Measurements from ENCODE around the gene NKAIN2.

The NKAIN2 gene

GRCh38 chr6:123810214-123810613 lies 6.5 kb downstream of the NKAIN2 start:
- no peak for DNase-seq

GRCh38 chr6:123810948-123811347 lies 7.3 kb downstream of the NKAIN2 start:
- no peak for DNase-seq

DNA sequence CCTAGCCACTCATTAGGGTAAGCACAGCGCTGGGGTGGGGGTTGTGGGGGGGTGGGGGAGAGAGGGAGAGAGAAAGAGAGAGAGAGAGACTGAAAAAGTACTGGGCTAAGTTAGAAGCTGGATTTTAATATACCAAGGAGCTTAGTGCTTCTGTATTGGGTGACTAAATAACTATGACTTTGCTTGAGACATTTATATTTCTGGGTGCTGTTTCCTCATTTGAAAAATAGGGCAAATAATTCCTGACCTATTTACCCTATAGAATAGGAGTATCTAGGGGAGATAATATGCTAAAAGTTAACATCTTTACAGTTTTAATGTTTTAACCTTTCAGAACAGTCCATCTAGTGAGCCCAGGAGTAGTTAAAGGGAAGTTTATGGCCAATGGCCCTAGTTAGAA lies 7.7 kb downstream of the NKAIN2 start:
- no peak for DNase-seq

GRCh38 chr6:123812621-123813020 lies 9.0 kb downstream of the NKAIN2 start:
- no peak for DNase-seq

- DNase-seq, result no peak
Measured at GRCh38 chr6:123821112-123821511, 17.4 kb downstream of the NKAIN2 start.

DNA sequence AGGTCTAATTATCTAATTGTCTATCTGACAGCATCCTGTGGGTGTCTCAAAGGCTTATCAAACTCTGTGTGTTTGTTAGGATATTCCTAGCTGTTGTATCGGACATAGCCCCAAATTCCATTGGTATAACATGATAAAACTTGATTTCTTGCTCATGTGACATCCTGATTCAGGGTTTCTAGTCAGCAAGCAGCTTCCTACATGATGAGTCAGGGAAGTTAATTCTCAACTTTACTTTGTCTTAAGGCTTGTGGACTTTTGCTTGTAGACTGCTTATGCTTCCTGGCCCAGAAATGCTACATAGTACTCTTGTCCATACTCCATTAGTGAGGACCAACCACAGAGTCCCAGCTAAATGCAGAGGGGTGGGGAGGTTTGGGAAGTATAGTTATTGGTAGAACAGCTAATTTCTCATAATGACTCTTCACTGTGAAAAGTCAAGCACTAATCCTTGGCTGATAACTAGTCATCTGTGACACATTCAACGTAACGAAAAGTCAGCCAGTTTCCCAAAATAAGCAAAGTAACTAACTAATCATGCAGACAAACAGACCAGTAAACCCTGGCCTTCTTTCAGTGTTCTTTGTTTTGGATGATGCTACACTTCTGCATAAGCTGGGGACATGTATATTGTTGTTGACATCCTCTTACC lies 25.8 kb downstream of the NKAIN2 start:
- DNase-seq, result peak; percentile 71

DNA sequence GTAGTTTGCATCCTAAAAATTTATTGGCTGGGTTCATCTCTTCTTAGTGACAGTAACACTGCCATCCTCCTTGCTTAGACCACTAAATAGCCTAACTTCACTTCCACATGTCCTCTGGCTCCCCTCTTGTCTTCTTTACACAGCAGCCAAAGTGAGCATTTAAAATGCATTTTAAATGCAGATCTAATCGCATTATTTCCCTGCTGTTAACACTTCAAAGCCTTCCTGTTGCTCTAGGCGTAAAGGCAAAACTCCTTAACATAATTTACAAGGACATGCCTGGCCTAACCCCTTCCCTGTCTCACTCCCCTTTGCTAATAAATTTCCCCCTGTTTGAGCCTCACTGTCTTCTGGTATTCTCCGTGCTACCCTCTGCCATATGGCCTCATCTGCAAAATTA lies 26.5 kb downstream of the NKAIN2 start:
- no peak for DNase-seq

DNA sequence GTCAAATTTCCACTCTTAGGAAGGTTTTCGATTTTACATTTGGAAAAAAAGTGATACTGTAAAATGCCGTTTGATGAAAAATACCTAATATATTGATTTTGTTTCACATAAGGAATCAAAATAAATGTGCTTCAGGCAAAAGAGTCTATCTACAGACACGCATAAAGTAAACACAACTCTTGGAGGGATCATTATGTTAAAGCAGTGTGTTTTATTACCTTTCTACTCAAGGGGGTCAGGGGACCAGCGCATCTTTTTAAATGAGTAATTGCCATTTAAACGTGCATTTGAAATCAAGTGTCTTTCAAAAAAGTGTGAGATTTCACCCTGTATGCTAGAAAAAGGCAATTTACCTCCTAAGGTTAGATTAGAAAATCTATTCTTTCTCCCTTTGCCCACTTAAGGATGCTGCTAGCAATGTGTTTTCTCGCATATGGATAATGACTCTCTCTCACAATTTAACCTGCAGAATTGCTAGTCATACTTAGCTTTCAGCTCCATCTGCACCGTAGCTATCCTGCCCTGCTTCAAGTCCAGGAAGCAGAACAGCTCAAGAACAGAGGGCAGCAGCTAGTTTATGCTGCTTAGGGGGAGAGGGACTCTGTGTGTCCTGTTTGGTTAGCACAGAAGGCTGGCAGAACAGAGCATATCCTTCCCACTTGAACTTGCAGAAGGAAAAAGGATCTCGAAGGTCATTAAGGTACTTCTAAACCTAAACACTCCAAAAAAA lies 35.0 kb downstream of the NKAIN2 start:
- no peak for DNase-seq

DNA sequence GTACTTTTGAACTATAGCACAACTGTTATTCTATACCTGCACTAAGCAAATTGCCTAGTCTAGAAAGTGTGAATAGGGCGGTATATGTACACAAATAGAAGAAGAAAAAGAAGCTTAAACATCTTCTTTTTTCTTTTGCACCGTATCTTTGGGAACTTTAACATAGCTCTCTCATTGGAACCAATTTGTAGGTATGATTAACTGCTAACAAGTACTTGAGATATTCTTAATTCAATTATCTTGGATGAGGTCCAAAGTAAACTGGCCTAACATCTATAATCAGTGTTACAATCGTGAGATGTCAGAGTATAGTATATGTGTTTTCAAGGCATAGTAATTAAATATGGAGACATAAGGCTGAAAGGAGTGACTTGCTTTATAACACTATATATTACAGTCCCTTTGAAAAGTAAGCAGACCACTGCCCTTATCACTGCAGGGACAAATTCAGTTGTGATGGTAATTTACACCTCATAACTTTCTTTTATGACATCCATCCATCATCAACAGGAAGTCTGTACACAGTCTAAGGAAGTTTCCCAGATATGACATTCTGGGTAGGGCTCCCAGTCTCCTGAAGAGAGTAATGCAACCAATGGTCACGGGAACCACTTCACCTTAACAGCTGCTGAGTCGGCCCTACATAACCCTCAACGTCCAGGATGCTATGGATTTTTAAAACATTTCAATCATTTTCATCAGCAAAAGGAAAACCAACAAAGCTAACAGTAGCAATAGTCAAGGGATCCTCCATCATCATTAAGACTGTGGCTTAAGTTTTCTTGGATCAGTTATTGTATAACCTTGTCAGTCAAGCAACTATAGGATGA lies 37.6 kb downstream of the NKAIN2 start:
- no peak for DNase-seq

DNA sequence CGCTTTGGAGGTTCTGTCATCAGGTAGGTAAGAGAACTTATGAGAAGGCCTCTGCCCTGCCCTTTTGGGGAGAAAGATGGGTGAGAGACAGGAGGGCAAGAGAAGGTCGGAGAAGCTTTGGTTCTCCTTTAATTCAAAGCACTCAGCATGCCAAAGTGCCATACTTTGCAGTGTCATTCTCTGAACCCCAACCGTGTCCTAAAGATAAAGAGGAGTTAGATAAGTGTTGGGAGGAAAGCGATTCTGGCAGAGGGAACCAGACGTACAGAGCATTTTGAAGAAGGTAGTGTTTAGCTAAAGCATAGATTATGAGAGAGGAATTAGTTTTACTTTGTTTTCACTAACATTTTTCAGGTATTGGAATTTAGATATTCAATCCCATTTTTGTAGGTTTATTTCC lies 40.3 kb downstream of the NKAIN2 start:
- DNase-seq, result no peak

GRCh38 chr6:123848347-123848746 lies 44.7 kb downstream of the NKAIN2 start:
- DNase-seq, result no peak

GRCh38 chr6:123849406-123849805 lies 45.7 kb downstream of the NKAIN2 start:
- DNase-seq, result no peak

- no peak for DNase-seq
Measured at GRCh38 chr6:123850555-123850954, 46.9 kb downstream of the NKAIN2 start.

GRCh38 chr6:123854201-123854600 lies 50.5 kb downstream of the NKAIN2 start:
- DNase-seq, result no peak

DNA sequence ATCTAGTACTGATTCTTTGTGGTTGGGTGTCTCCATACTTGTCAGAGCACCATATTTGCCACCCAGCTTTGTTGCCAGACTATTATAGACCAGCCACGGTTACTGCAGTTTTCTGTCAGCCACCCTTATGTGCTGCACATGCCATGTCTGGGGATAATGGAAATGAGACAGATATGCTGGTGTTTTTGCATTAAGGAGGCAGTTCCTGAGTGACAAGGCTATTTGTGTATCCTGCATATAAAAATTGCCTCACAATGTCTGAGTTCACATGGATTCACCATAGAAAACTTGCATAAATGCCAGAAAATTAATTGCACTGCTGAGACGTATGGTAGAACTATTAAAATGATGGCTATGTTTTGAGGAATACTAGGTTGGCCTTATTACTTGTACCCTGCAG lies 51.8 kb downstream of the NKAIN2 start:
- DNase-seq, result no peak

DNA sequence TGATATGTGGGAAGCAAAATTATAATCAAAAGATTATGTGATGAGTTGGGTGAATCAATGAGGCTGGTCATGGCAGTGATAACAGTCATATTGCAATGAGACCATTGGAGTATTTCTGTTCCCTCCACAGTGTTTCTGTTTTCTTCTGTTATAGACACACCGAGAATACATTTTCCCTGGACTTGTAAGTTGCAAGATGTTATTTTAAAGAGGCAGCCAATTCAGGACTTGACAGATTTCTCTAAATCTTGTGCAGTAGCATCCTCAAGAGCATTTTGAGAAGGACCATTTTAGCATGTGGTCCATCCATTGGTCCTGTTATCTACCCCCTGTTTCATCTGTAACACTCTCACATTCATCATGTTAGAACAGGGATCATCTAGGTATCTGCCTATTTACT lies 55.6 kb downstream of the NKAIN2 start:
- DNase-seq, result no peak

GRCh38 chr6:123869334-123869733 lies 65.7 kb downstream of the NKAIN2 start:
- DNase-seq, result no peak

DNA sequence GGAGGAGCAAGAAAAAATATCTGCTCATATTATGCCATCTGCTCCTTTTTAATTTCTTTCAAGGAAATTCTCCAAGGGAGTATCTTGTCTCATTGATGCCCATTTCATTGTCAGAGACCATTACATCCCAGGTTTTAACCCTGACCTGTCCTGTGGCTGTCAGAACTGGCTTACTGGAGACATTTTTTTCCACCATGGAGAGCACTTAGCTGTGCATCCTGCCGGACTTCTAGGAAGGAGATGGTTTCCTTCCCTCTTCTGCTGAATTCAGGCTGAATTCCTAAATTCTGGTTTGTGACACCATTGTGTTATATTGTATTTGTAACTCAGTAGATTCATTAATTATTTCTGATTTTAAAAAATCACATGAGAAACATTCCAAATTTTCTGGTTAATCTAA lies 70.3 kb downstream of the NKAIN2 start:
- no peak for DNase-seq

- DNase-seq, result no peak
Measured at GRCh38 chr6:123875784-123876183, 72.1 kb downstream of the NKAIN2 start.

- no peak for DNase-seq
Measured at GRCh38 chr6:123879749-123880148, 76.1 kb downstream of the NKAIN2 start.

DNA sequence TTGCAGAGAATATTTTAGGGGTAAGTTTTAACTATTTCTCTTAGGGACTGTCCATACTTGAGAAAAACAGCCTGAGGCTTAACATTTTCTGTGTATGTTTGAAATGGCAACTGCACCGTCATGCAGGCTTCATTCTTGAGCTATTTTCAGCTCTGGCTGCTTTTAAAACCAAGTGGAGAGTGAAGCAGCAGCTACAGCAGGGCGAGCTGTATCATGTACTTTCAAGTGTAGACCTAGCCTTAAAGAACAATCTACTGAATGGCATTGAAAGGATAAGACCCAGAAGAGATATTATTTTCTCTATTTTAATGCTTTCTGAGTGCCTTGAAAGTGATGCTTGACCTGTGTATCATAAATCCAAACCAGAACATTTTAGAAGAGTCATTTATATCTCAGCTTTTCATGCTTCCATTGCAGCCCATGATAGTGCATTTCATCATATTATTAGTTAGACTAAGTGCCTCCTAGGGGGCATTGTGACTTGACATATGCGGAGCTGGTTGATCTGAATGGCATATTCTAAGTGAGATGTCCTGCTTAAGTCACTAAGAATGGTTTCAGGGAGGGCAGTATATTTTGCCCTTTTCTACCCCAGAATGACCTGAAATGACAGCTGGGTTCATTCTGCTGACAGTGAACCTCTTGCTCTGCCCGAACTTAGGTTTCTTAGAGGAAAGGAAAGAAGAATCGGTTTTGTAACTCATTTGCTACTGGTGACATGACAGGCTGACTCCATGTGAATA lies 85.3 kb downstream of the NKAIN2 start:
- DNase-seq, result no peak

- DNase-seq, result no peak
Measured at GRCh38 chr6:123895346-123895745, 91.7 kb downstream of the NKAIN2 start.

- no peak for DNase-seq
Measured at GRCh38 chr6:123895806-123896205, 92.1 kb downstream of the NKAIN2 start.

Data from kidney glomerular epithelial cell (primary cell).